SK-N-SH treated with all-trans-retinoic acid at 6 μM for 48 hours (cell line): ENCODE data around the gene FAM13A.
A peak's percentile ranks its signal among the peaks of the same experiment; 100 is the strongest.

Experiments
- ATAC-seq: fragments of 200-7000 bp; cut with Tn5 transposase; 3 replicates; pipeline ENCODE4 v1.9.1; 2020; ENCODE audit warnings: mild to moderate bottlenecking, moderate library complexity
- ARNTL ChIP-seq: fragments of 450-650 bp; formaldehyde crosslinking; IDR thresholded peaks from 2 replicates; pipeline ENCODE4 v1.5.0; 2020; ENCODE audit warnings: low read depth, mild to moderate bottlenecking, moderate library complexity, borderline replicate concordance
- BACH2 ChIP-seq: fragments of 250-450 bp; sonication (Bioruptor Pico); IDR thresholded peaks from 2 replicates; pipeline ENCODE4 v1.9.0; 2021; ENCODE audit warnings: mild to moderate bottlenecking, borderline replicate concordance
- CSDC2 ChIP-seq: fragments of 250-450 bp; sonication (Bioruptor Pico); IDR thresholded peaks from 2 replicates; pipeline ENCODE4 v1.5.0; 2020; ENCODE audit warnings: mild to moderate bottlenecking, moderate library complexity
- CSRNP3 ChIP-seq: fragments of 250-450 bp; sonication (Bioruptor Pico); IDR thresholded peaks from 2 replicates; pipeline ENCODE4 v1.5.1; 2021; ENCODE audit warnings: mild to moderate bottlenecking, moderate library complexity
- ESRRG ChIP-seq: fragments of 250-450 bp; sonication (Bioruptor Pico); IDR thresholded peaks from 2 replicates; pipeline ENCODE4 v1.6.1; 2021; ENCODE audit warnings: mild to moderate bottlenecking
- GLIS3 ChIP-seq: fragments of 250-450 bp; sonication (Bioruptor Pico); IDR thresholded peaks from 2 replicates; pipeline ENCODE4 v1.5.0; 2020; ENCODE audit warnings: mild to moderate bottlenecking, moderate library complexity
- ISL1 ChIP-seq: fragments of 250-450 bp; sonication (Bioruptor Pico); IDR thresholded peaks from 2 replicates; pipeline ENCODE4 v2.1.2; 2022; ENCODE audit warnings: mild to moderate bottlenecking, moderate library complexity
- OSR1 ChIP-seq: fragments of 250-450 bp; sonication (Bioruptor Pico); IDR thresholded peaks from 2 replicates; pipeline ENCODE4 v1.8.0; 2022; ENCODE audit warnings: moderate library complexity, mild to moderate bottlenecking, inconsistent platforms
- PPARA ChIP-seq: fragments of 250-450 bp; sonication (Bioruptor Pico); IDR thresholded peaks from 2 replicates; pipeline ENCODE4 v1.5.0; 2020; ENCODE audit warnings: mild to moderate bottlenecking, borderline replicate concordance
- RARB ChIP-seq: fragments of 250-450 bp; sonication (Bioruptor Pico); IDR thresholded peaks from 2 replicates; pipeline ENCODE4 v1.8.0; 2021; ENCODE audit warnings: mild to moderate bottlenecking, moderate library complexity
- SNAI2 ChIP-seq: fragments of 250-450 bp; sonication (Bioruptor Pico); IDR thresholded peaks from 2 replicates; pipeline ENCODE4 v1.5.0; 2020; ENCODE audit warnings: mild to moderate bottlenecking, moderate library complexity
- TCF4 ChIP-seq: fragments of 250-450 bp; sonication (Bioruptor Pico); IDR thresholded peaks from 2 replicates; pipeline ENCODE4 v1.8.0; 2021; ENCODE audit warnings: mild to moderate bottlenecking, moderate library complexity, borderline replicate concordance
- TSHZ2 ChIP-seq: fragments of 250-450 bp; sonication (Bioruptor Pico); IDR thresholded peaks from 2 replicates; pipeline ENCODE4 v1.5.0; 2020; ENCODE audit warnings: mild to moderate bottlenecking, moderate library complexity
- ZC3H10 ChIP-seq: fragments of 250-450 bp; sonication (Bioruptor Pico); IDR thresholded peaks from 2 replicates; pipeline ENCODE4 v1.5.1; 2021; ENCODE audit warnings: mild to moderate bottlenecking, moderate library complexity
- ZFP3 ChIP-seq: fragments of 250-450 bp; sonication (Bioruptor Pico); IDR thresholded peaks from 2 replicates; pipeline ENCODE4 v1.5.0; 2020; ENCODE audit warnings: mild to moderate bottlenecking, moderate library complexity
- ZFP30 ChIP-seq: fragments of 450-650 bp; formaldehyde crosslinking; IDR thresholded peaks from 2 replicates; pipeline ENCODE4 v1.5.0; 2022; ENCODE audit warnings: mild to moderate bottlenecking, moderate library complexity
- ZNF565 ChIP-seq: fragments of 450-650 bp; formaldehyde crosslinking; conservative IDR thresholded peaks from 2 replicates; pipeline ENCODE4 v1.5.0; 2020; ENCODE audit warnings: low read depth, mild to moderate bottlenecking, moderate library complexity
- ZNF70 ChIP-seq: fragments of 450-650 bp; formaldehyde crosslinking; IDR thresholded peaks from 2 replicates; pipeline ENCODE4 v1.5.0; 2020; ENCODE audit warnings: mild to moderate bottlenecking, moderate library complexity
- ZNF8 ChIP-seq: fragments of 450-650 bp; formaldehyde crosslinking; IDR thresholded peaks from 2 replicates; pipeline ENCODE4 v1.5.0; 2020; ENCODE audit warnings: mild to moderate bottlenecking, moderate library complexity
- TF ChIP-seq, protein P1 (sequence below): fragments of 250-450 bp; sonication (Bioruptor Pico); IDR thresholded peaks from 2 replicates; pipeline ENCODE4 v1.8.0; 2020; ENCODE audit warnings: mild to moderate bottlenecking, moderate library complexity, borderline replicate concordance
- TF ChIP-seq, protein P2 (sequence below): fragments of 250-450 bp; sonication (Bioruptor Pico); IDR thresholded peaks from 2 replicates; pipeline ENCODE4 v1.5.1; 2020; ENCODE audit warnings: low read depth, mild to moderate bottlenecking, moderate library complexity
- TF ChIP-seq, protein P3 (sequence below): fragments of 250-450 bp; sonication (Bioruptor Pico); IDR thresholded peaks from 2 replicates; pipeline ENCODE4 v1.8.0; 2021; ENCODE audit warnings: low read depth, mild to moderate bottlenecking, moderate library complexity, borderline replicate concordance

Gene FAM13A

DNA sequence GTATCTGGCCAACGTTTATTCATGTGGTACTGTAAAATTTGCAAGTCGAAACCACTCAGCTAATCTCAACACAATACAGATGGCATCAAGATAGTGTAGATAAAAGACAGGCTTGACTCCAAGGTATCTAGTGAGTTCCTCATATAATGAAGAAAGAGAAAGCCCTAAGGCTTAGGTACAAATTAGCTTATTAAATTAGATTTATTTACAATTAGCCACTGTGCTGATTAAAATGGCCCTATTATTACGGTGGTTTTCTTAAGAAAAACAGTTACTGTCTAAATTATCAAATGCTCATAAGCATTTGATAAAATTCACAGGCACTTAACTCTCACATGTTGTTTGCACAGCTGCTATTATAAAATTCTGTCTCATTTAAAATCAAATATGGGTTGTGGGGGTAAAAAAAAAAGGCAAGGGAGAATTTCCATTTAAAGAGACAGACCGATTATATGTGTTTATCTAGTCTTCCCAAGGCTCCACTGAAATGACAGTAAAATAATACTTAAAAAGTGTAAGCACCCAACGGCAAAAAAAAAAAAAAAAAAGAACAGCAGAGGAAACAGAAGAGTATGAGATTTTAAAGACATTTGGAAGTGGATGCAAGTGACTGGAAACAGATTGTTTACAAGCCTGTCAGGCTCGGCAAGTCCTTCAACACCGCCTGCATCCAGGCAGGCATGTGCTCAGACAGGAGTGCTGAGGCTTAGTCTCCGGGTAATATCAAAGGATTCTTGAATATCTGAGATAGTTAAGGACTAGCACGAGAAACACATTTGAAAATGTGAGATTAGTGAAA, 55.1 kb downstream of the FAM13A start:
- TF ChIP-seq, protein P1, sequence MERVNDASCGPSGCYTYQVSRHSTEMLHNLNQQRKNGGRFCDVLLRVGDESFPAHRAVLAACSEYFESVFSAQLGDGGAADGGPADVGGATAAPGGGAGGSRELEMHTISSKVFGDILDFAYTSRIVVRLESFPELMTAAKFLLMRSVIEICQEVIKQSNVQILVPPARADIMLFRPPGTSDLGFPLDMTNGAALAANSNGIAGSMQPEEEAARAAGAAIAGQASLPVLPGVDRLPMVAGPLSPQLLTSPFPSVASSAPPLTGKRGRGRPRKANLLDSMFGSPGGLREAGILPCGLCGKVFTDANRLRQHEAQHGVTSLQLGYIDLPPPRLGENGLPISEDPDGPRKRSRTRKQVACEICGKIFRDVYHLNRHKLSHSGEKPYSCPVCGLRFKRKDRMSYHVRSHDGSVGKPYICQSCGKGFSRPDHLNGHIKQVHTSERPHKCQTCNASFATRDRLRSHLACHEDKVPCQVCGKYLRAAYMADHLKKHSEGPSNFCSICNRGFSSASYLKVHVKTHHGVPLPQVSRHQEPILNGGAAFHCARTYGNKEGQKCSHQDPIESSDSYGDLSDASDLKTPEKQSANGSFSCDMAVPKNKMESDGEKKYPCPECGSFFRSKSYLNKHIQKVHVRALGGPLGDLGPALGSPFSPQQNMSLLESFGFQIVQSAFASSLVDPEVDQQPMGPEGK (CRISPR knock-in tag) = no peak
- TF ChIP-seq ZNF70 (CRISPR knock-in tag) (peak; percentile 56), ZFP30 (CRISPR knock-in tag) (no peak), PPARA (CRISPR knock-in tag) (no peak), ZNF8 (CRISPR knock-in tag) (peak; percentile 45; the same call in 1 of the 2 replicates), ZC3H10 (no peak), RARB (CRISPR knock-in tag) (no peak), CSDC2 (no peak), ISL1 (peak; percentile 42; the same call in 1 of the 2 replicates), OSR1 (CRISPR knock-in tag) (no peak), GLIS3 (CRISPR knock-in tag) (peak; percentile 80; the same call in 1 of the 2 replicates), TCF4 (CRISPR knock-in tag) (peak; percentile 98), SNAI2 (CRISPR knock-in tag) (0 out of 2 replicates have a peak, but pooled peaks have one; percentile 35), ARNTL (CRISPR knock-in tag) (0 out of 2 replicates have a peak, but pooled peaks have one; percentile 7), TSHZ2 (CRISPR knock-in tag) (peak; percentile 92), CSRNP3 (peak; percentile 98), ZNF565 (CRISPR knock-in tag) (no peak), ESRRG (CRISPR knock-in tag) (peak; percentile 55; the same call in 1 of the 2 replicates), ZFP3 (no peak), BACH2 (CRISPR knock-in tag) (no peak)
- TF ChIP-seq, protein P2, sequence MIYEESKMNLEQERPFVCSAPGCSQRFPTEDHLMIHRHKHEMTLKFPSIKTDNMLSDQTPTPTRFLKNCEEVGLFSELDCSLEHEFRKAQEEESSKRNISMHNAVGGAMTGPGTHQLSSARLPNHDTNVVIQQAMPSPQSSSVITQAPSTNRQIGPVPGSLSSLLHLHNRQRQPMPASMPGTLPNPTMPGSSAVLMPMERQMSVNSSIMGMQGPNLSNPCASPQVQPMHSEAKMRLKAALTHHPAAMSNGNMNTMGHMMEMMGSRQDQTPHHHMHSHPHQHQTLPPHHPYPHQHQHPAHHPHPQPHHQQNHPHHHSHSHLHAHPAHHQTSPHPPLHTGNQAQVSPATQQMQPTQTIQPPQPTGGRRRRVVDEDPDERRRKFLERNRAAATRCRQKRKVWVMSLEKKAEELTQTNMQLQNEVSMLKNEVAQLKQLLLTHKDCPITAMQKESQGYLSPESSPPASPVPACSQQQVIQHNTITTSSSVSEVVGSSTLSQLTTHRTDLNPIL = no peak; the same call in 1 of the 2 replicates
- TF ChIP-seq, protein P3, sequence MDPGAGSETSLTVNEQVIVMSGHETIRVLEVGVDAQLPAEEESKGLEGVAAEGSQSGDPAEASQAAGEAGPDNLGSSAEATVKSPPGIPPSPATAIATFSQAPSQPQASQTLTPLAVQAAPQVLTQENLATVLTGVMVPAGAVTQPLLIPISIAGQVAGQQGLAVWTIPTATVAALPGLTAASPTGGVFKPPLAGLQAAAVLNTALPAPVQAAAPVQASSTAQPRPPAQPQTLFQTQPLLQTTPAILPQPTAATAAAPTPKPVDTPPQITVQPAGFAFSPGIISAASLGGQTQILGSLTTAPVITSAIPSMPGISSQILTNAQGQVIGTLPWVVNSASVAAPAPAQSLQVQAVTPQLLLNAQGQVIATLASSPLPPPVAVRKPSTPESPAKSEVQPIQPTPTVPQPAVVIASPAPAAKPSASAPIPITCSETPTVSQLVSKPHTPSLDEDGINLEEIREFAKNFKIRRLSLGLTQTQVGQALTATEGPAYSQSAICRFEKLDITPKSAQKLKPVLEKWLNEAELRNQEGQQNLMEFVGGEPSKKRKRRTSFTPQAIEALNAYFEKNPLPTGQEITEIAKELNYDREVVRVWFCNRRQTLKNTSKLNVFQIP (CRISPR knock-in tag) = no peak
- peak; percentile 47; the same call in 1 of the 3 replicates for ATAC-seq

- ATAC-seq = peak; percentile 40; the same call in 2 of the 3 replicates
- TF ChIP-seq ZC3H10 (no peak), ZNF565 (CRISPR knock-in tag) (0 out of 2 replicates have a peak, but pooled peaks have one; percentile 30), GLIS3 (CRISPR knock-in tag) (no peak), PPARA (CRISPR knock-in tag) (0 out of 2 replicates have a peak, but pooled peaks have one; percentile 37), ARNTL (CRISPR knock-in tag) (no peak), TSHZ2 (CRISPR knock-in tag) (0 out of 2 replicates have a peak, but pooled peaks have one; percentile 42)
- TF ChIP-seq, all 23 proteins: peak for 3
These were observed 56.1 kb downstream of the FAM13A start for GRCh38 chr4:89000844-89001360.
